CD4-positive, alpha-beta T cell (primary cell): Measurements from ENCODE around the gene CUL7. TPM values are rescaled to one million over a fixed set of nuclear protein-coding genes. Genes with fewer than 3 reads are reported as not detected.
A peak's percentile ranks its signal among the peaks of the same experiment; 100 is the strongest.

Experiments
- ATAC-seq: fragments of 200-7000 bp; cut with Tn5 transposase; one replicate; pipeline ENCODE4 v1.10.0; 2022; ENCODE audit warnings: mild to moderate bottlenecking; ENCODE audit not compliant: poor library complexity
- CTCF ChIA-PET: fragments of 350-600 bp; sonication (Branson Sonifier 250); formaldehyde crosslinking; loops from one replicate; lab custom pipeline; 2021; ENCODE audit warnings: antibody characterized with exemption, inconsistent platforms; lab: Charles Lee
- POLR2A ChIA-PET: fragments of 350-600 bp; sonication (Branson Sonifier 250); formaldehyde crosslinking; loops from one replicate; lab custom pipeline; 2021; ENCODE audit warnings: antibody characterized with exemption, inconsistent platforms; lab: Charles Lee
- DNase-seq, 14 experiments: peaks; one replicate each; pipeline ENCODE4 v3.0.0-alpha.2; 2013 to 2020; ENCODE audit warnings: mixed read lengths in 2 of 14
- H3K27ac ChIP-seq, 2 donors: one replicate each; pipeline versions ENCODE4 v1.5.1 to v1.7.0; 2013; ENCODE audit warnings: low read length in 2 of 2, low read depth in 1 of 2, mild to moderate bottlenecking in 1 of 2
- H3K27me3 ChIP-seq, 2 experiments: 1 replicate in 1 of 2; 2 replicates in 1 of 2; pipeline versions ENCODE4 v1.6.1 to v1.7.0; 2013; ENCODE audit warnings: low read length in 2 of 2, control low read depth in 1 of 2, mild to moderate bottlenecking in 1 of 2, moderate library complexity in 1 of 2; ENCODE audit not compliant: insufficient read depth in 2 of 2, control insufficient read depth in 1 of 2
- H3K36me3 ChIP-seq: one replicate; pipeline ENCODE4 v1.6.1; 2013; ENCODE audit warnings: low read length, control low read depth; ENCODE audit not compliant: insufficient read depth
- H3K4me1 ChIP-seq: one replicate; pipeline ENCODE4 v1.6.1; 2013; ENCODE audit warnings: low read length, control low read depth; ENCODE audit not compliant: insufficient read depth
- H3K4me3 ChIP-seq: one replicate; pipeline ENCODE4 v1.5.1; 2013; ENCODE audit warnings: mild to moderate bottlenecking, low read length, moderate library complexity
- H3K9me3 ChIP-seq, 2 experiments: 1 replicate in 1 of 2; 2 replicates in 1 of 2; pipeline versions ENCODE4 v1.6.1 to v1.7.0; 2013; ENCODE audit warnings: low read length in 2 of 2, mild to moderate bottlenecking in 2 of 2, control low read depth in 1 of 2, moderate library complexity in 1 of 2; ENCODE audit not compliant: control insufficient read depth in 1 of 2, insufficient read depth in 1 of 2
- H3K27ac Mint-ChIP-seq: one replicate; pipeline ENCODE4 v1.8.0; 2020; ENCODE audit warnings: mixed read lengths
- H3K27me3 Mint-ChIP-seq: one replicate; pipeline ENCODE4 v1.8.0; 2021; ENCODE audit warnings: mixed read lengths
- H3K36me3 Mint-ChIP-seq: one replicate; pipeline ENCODE4 v1.8.0; 2021; ENCODE audit warnings: low read depth, mixed read lengths
- H3K4me1 Mint-ChIP-seq: one replicate; pipeline ENCODE4 v1.8.0; 2021; ENCODE audit warnings: low read depth, mixed read lengths
- H3K4me3 Mint-ChIP-seq: one replicate; pipeline ENCODE4 v1.8.0; 2020; ENCODE audit warnings: mild to moderate bottlenecking, mixed read lengths
- H3K9me3 Mint-ChIP-seq: one replicate; pipeline ENCODE4 v1.8.0; 2020; ENCODE audit warnings: mixed read lengths
- intact Hi-C, 2 experiments: fragments of 100-400 bp; cut with DNase I in 1 of 2; cut with micrococcal nuclease in 1 of 2; formaldehyde crosslinking; loops; one replicate each; pipeline versions ENCODE4 v1.15.1 to v1.9.0; 2023 to 2025; cut with DNase I, micrococcal nuclease
- total RNA-seq, 174 experiments: library from RNA in 2 of 174; stranded (reverse) in 2 of 174; gene quantifications; one replicate each; pipeline ENCODE4 v1.2.3 and lab custom pipeline; 2021 to 2026
- TF ChIP-seq, protein P1 (sequence below): fragments of 200-600 bp; IDR thresholded peaks from one replicate; pipeline ENCODE4 v1.8.0; 2022; ENCODE audit warnings: antibody characterized with exemption, mild to moderate bottlenecking

Gene CUL7
- total RNA-seq, 2 experiments from 2014 or later, result 5.9 to 6.9 TPM

DNA sequence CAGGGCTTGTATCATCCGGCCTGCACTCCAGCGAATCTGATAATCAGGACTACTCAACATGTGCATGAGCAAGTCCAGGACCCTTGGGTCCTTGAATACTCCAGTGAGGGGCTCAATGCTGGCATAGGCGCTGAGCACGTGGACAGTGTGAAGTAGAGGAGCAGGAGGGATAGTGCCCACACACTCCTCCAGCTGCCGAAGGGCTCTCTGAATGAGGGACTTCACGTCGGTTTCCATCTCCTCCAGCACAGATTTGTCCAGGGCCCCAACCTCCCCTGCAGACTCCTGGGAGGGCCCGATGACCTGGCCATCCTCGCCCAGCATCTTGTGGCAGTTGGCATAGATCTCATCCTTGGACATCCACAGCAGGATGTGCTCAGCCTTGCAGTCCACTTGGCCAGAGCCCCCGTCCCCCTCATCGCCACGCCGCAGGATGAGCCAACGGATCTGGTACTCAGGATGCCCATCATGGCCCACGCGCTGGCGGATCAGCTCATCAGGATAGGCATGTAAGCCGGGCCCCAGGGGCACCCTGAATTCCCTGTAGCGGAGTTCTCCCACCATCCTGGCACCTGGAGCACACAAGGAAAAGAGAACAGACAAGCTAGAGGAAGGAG lies 1.3 kb downstream of the CUL7 start:
- peak overlapping the region; percentile 96 for H3K27ac Mint-ChIP-seq
- peaks cover 36% of the 10 kb centered on the region for H3K4me1 ChIP-seq
- H3K27me3 ChIP-seq, result no peaks in the 10 kb centered on the region
- TF ChIP-seq, protein P1, sequence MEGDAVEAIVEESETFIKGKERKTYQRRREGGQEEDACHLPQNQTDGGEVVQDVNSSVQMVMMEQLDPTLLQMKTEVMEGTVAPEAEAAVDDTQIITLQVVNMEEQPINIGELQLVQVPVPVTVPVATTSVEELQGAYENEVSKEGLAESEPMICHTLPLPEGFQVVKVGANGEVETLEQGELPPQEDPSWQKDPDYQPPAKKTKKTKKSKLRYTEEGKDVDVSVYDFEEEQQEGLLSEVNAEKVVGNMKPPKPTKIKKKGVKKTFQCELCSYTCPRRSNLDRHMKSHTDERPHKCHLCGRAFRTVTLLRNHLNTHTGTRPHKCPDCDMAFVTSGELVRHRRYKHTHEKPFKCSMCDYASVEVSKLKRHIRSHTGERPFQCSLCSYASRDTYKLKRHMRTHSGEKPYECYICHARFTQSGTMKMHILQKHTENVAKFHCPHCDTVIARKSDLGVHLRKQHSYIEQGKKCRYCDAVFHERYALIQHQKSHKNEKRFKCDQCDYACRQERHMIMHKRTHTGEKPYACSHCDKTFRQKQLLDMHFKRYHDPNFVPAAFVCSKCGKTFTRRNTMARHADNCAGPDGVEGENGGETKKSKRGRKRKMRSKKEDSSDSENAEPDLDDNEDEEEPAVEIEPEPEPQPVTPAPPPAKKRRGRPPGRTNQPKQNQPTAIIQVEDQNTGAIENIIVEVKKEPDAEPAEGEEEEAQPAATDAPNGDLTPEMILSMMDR, result no peak
- DNase-seq, result no peak
- no peak for ATAC-seq
- peak overlapping the region; percentile 98 for H3K4me3 Mint-ChIP-seq
- H3K36me3 ChIP-seq, result peaks cover 39% of the 10 kb centered on the region
- intact Hi-C loops, result loop anchor here (2.0 to 10.0 kb wide), 4 partner anchors 75 to 1158 kb away; partner anchors contain the start of genes PEX6 (in 2 of the 2), CNPY3 (in 1 of the 2), GTPBP2 (in 1 of the 2) and USP49 (in 1 of the 2)
- H3K9me3 Mint-ChIP-seq, result no peaks in the 10 kb centered on the region
- POLR2A ChIA-PET, result interaction anchor here (0.6 to 3.2 kb wide), 3 partner anchors 31 to 312 kb away, joined by 3 to 37 read pairs (median 25); partner anchors contain the start of genes KLHDC3, MEA1 and RRP36
- no peaks in the 10 kb centered on the region for H3K9me3 ChIP-seq
- CTCF ChIA-PET, result no interaction called here
- H3K27ac ChIP-seq, result peak overlapping the region in 1 of 2 donors; percentile 76
- H3K36me3 Mint-ChIP-seq, result peaks cover 61% of the 10 kb centered on the region
- H3K4me1 Mint-ChIP-seq, result peaks cover 48% of the 10 kb centered on the region
- H3K4me3 ChIP-seq, result no peak overlapping the region
- no peaks in the 10 kb centered on the region for H3K27me3 Mint-ChIP-seq

DNA sequence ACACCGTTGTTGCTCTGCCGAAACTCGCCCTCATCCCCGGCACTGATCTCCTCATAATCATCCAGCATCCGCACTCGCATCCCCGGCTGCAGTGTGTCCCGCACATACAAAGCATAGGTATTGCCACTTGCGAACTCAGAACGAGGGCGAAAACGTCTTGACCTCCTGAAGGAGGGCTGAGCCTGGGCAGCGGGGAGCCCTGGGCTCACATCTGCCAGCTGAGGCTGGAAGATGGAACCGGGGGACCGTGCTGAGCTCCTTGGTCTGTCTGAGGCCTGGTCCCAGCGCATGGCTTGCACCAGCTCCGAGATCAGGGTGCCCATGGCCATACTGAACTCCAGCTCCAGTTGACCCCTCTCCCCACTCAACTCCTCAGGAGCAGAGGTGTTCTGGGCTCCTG lies 2.7 kb downstream of the CUL7 start:
- Histone ChIP-seq H3K4me1 (peaks cover 36% of the 10 kb centered on the region), H3K4me3 (no peak overlapping the region), H3K27ac (no peak overlapping the region), H3K27me3 (no peaks in the 10 kb centered on the region), H3K9me3 (no peaks in the 10 kb centered on the region), H3K36me3 (peaks cover 40% of the 10 kb centered on the region)
- peaks cover 69% of the 10 kb centered on the region for H3K36me3 Mint-ChIP-seq
- ATAC-seq (no peak), DNase-seq (no peak)
- TF ChIP-seq, protein P1, result no peak
- no peaks in the 10 kb centered on the region for H3K9me3 Mint-ChIP-seq
- peak overlapping the region; percentile 65 for H3K4me3 Mint-ChIP-seq
- peak overlapping the region; percentile 37 for H3K27ac Mint-ChIP-seq
- CTCF ChIA-PET, result no interaction called here
- H3K4me1 Mint-ChIP-seq, result peaks cover 44% of the 10 kb centered on the region
- intact Hi-C loops, result loop anchor here (5.0 to 10.0 kb wide), 3 partner anchors 74 to 1156 kb away; partner anchors contain the start of genes PEX6 (in 2 of the 2), GTPBP2 (in 1 of the 2) and USP49 (in 1 of the 2)
- POLR2A ChIA-PET, result interaction anchor here (0.5 to 0.6 kb wide), 3 partner anchors 8 to 28 kb away, joined by 3 read pairs; partner anchors contain the start of genes KLC4 and MRPL2
- H3K27me3 Mint-ChIP-seq, result no peaks in the 10 kb centered on the region

GRCh38 chr6:43047998-43048397 lies 5.7 kb downstream of the CUL7 start:
- Histone ChIP-seq H3K4me1 (peaks cover 18% of the 10 kb centered on the region), H3K36me3 (peaks cover 48% of the 10 kb centered on the region), H3K27ac (no peak overlapping the region), H3K27me3 (no peaks in the 10 kb centered on the region), H3K4me3 (no peak overlapping the region), H3K9me3 (no peaks in the 10 kb centered on the region)
- Mint-ChIP-seq H3K27ac (no peak overlapping the region), H3K9me3 (no peaks in the 10 kb centered on the region), H3K4me1 (peaks cover 22% of the 10 kb centered on the region), H3K4me3 (no peak overlapping the region), H3K27me3 (no peaks in the 10 kb centered on the region), H3K36me3 (peaks cover 65% of the 10 kb centered on the region)
- CTCF ChIA-PET, result no interaction called here
- ATAC-seq (no peak), DNase-seq (no peak)
- TF ChIP-seq, protein P1, result no peak
- POLR2A ChIA-PET, result interaction anchor here (0.6 kb wide), 1 partner anchor 16 kb away, joined by 3 read pairs; no protein-coding TSS in a partner anchor
- intact Hi-C loops, result no loop called here
